Kidney glomerular epithelial cell (primary cell): ENCODE results near the gene HKDC1.

Experiments
- DNase-seq: peaks from one replicate; lab custom pipeline; 2025; lab: John Stamatoyannopoulos, UW

The HKDC1 gene

GRCh38 chr10:69217119-69217754, 2.9 kb upstream of the HKDC1 start:
- peak; percentile 99 for DNase-seq

- DNase-seq, result no peak
Measured at GRCh38 chr10:69218831-69219230, 1.3 kb upstream of the HKDC1 start.

- no peak for DNase-seq
Measured at GRCh38 chr10:69220507-69220906, 375 bp downstream of the HKDC1 start.

GRCh38 chr10:69222157-69223027, 2.3 kb downstream of the HKDC1 start:
- peak; percentile 77 for DNase-seq

- DNase-seq, result no peak
Measured at GRCh38 chr10:69223028-69223342, 2.9 kb downstream of the HKDC1 start.

GRCh38 chr10:69224862-69225657, 4.9 kb downstream of the HKDC1 start:
- DNase-seq, result no peak

GRCh38 chr10:69225681-69226080, 5.5 kb downstream of the HKDC1 start:
- no peak for DNase-seq

GRCh38 chr10:69226919-69227450, 6.9 kb downstream of the HKDC1 start:
- no peak for DNase-seq

- no peak for DNase-seq
Measured at GRCh38 chr10:69228151-69228550, 8.0 kb downstream of the HKDC1 start.

GRCh38 chr10:69229616-69229916, 9.4 kb downstream of the HKDC1 start:
- no peak for DNase-seq

GRCh38 chr10:69230128-69230527, 10.0 kb downstream of the HKDC1 start:
- no peak for DNase-seq

GRCh38 chr10:69232252-69232651, 12.1 kb downstream of the HKDC1 start:
- peak; percentile 11 for DNase-seq

- no peak for DNase-seq
Measured at GRCh38 chr10:69232736-69233480, 12.8 kb downstream of the HKDC1 start.

- DNase-seq, result no peak
Measured at GRCh38 chr10:69234447-69234846, 14.3 kb downstream of the HKDC1 start.

GRCh38 chr10:69237528-69238159, 17.5 kb downstream of the HKDC1 start:
- peak; percentile 76 for DNase-seq

GRCh38 chr10:69239136-69239535, 19.0 kb downstream of the HKDC1 start:
- DNase-seq, result no peak

GRCh38 chr10:69239816-69240434, 19.8 kb downstream of the HKDC1 start:
- DNase-seq, result no peak

GRCh38 chr10:69240455-69240854, 20.3 kb downstream of the HKDC1 start:
- DNase-seq, result no peak

GRCh38 chr10:69241575-69241974, 21.4 kb downstream of the HKDC1 start:
- DNase-seq, result no peak

GRCh38 chr10:69242040-69242851, 22.1 kb downstream of the HKDC1 start:
- no peak for DNase-seq
